ENCODE results near the gene SREK1IP1. TPM values are rescaled to one million over a fixed set of nuclear protein-coding genes. Genes with fewer than 3 reads are reported as not detected.

Gene SREK1IP1
- total and polyA plus RNA-seq, 2 of the 13 experiments (the other 11 are each of a cell fraction or from before 2014, with no cell fraction given): 3.1 to 16.5 TPM

DNA sequence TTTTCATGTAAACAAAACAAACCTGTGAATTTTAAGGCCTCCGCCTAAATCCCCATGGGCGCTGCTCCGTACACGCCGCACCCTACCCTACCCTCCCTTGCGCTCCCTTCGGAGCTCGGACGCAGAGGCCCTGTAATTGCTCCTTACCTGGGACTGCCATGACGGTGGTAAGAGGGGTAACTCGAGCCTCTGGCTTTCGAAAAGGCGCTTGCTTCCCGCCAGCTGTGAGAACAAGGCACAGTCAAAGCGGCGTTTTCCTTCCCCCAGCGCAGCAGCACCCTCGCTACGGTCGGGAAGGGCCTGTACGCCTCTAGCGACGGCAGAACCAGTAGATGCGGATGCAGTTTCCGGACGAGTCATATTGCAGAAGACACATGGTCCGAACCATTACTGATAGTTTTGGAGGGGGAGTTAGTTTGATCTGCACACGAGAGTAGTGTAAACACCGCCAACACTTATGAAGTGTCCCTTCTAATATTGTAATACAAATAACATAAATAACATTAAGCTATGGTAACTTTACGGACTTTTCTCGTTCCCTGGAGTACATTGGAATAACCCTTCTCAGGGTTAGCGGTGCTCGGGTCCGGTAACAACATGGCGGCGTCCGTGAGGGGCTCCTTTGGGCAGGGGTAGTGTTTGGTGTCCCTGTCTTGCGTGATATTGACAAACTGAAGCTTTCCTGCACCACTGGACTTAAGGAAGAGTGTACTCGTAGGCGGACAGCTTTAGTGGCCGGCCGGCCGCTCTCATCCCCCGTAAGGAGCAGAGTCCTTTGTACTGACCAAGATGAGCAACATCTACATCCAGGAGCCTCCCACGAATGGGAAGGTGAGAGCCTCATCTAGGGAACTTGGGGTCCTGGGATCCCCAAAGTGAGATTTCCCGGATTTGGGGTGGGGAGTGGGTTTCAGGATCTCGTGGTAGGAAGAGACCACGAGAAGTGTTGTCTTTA lies at the start of gene SREK1IP1, which contains the start of gene CWC27 (continued):
- TF ChIP-seq RARG (CRISPR knock-in tag; IDR thresholded peaks at IDR 0.05; ENCODE audit: low read depth): 0 out of 2 replicates have a peak, but pooled peaks have one; percentile 55
- peak; percentile 93 for TF ChIP-seq DMAP1 (CRISPR knock-in tag; IDR thresholded peaks at IDR 0.05)
- TF ChIP-seq ZNF713 (CRISPR knock-in tag; IDR thresholded peaks at IDR 0.05): no peak
- TF ChIP-seq ZNF343 (CRISPR knock-in tag; IDR thresholded peaks at IDR 0.05): peak; percentile 58; the same call in 1 of the 2 replicates
- no peak for TF ChIP-seq ZMYM3 (CRISPR knock-in tag; IDR thresholded peaks at IDR 0.05)
- no peak for TF ChIP-seq ZNF75D (CRISPR knock-in tag; IDR thresholded peaks at IDR 0.05; ENCODE audit: borderline replicate concordance)
- no peak for TF ChIP-seq ZNF607 (CRISPR knock-in tag; IDR thresholded peaks at IDR 0.05; ENCODE audit: borderline replicate concordance)
- TF ChIP-seq ZSCAN9 (CRISPR knock-in tag; IDR thresholded peaks at IDR 0.05; ENCODE audit: borderline replicate concordance): peak; percentile 52; the same call in 1 of the 2 replicates
- TF ChIP-seq POLR2G (IDR thresholded peaks at IDR 0.05; ENCODE audit: low read depth, low read length): peak; percentile 83
- TF ChIP-seq YEATS2 (CRISPR knock-in tag; IDR thresholded peaks at IDR 0.05; ENCODE audit: borderline replicate concordance): peak; percentile 80
- TF ChIP-seq KDM2A (CRISPR knock-in tag; IDR thresholded peaks at IDR 0.05; ENCODE audit: borderline replicate concordance, low read depth): peak; percentile 98
- no peak for TF ChIP-seq ZNF121 (CRISPR knock-in tag; IDR thresholded peaks at IDR 0.05)
- peak; percentile 99 for TF ChIP-seq KDM5A (IDR thresholded peaks at IDR 0.05; ENCODE audit: borderline replicate concordance, low read length)
- no peak for TF ChIP-seq RBM22 (optimal IDR thresholded peaks at IDR 0.05; ENCODE audit: low read length)
- peak; percentile 93 for TF ChIP-seq SRY (CRISPR knock-in tag; IDR thresholded peaks at IDR 0.05)
- TF ChIP-seq, protein P1, sequence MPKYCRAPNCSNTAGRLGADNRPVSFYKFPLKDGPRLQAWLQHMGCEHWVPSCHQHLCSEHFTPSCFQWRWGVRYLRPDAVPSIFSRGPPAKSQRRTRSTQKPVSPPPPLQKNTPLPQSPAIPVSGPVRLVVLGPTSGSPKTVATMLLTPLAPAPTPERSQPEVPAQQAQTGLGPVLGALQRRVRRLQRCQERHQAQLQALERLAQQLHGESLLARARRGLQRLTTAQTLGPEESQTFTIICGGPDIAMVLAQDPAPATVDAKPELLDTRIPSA (CRISPR knock-in tag; IDR thresholded peaks at IDR 0.05; ENCODE audit: borderline replicate concordance): no peak
- TF ChIP-seq ELF1 (CRISPR knock-in tag; IDR thresholded peaks at IDR 0.05): peak; percentile 58; the same call in 1 of the 2 replicates
- 0 out of 2 replicates have a peak, but pooled peaks have one; percentile 14 for TF ChIP-seq ZNF569 (CRISPR knock-in tag; IDR thresholded peaks at IDR 0.05; ENCODE audit: borderline replicate concordance)
- TF ChIP-seq ZNF772 (CRISPR knock-in tag; IDR thresholded peaks at IDR 0.05): peak; percentile 76; the same call in 1 of the 2 replicates
- TF ChIP-seq NCOA5 (CRISPR knock-in tag; IDR thresholded peaks at IDR 0.05): no peak
- no peak for TF ChIP-seq ZNF253 (CRISPR knock-in tag; IDR thresholded peaks at IDR 0.05; ENCODE audit: borderline replicate concordance)
- TF ChIP-seq, protein P2, sequence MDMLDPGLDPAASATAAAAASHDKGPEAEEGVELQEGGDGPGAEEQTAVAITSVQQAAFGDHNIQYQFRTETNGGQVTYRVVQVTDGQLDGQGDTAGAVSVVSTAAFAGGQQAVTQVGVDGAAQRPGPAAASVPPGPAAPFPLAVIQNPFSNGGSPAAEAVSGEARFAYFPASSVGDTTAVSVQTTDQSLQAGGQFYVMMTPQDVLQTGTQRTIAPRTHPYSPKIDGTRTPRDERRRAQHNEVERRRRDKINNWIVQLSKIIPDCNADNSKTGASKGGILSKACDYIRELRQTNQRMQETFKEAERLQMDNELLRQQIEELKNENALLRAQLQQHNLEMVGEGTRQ (IDR thresholded peaks at IDR 0.05; ENCODE audit: low read depth, low read length): no peak
- TF ChIP-seq, protein P2 (CRISPR knock-in tag; IDR thresholded peaks at IDR 0.05; ENCODE audit: borderline replicate concordance): no peak
- no peak for TF ChIP-seq NR1H2 (CRISPR knock-in tag; IDR thresholded peaks at IDR 0.05; ENCODE audit: borderline replicate concordance, low read depth)
- 0 out of 2 replicates have a peak, but pooled peaks have one; percentile 26 for TF ChIP-seq MIER2 (CRISPR knock-in tag; IDR thresholded peaks at IDR 0.05)
- TF ChIP-seq ZNF780A (CRISPR knock-in tag; IDR thresholded peaks at IDR 0.05): 0 out of 2 replicates have a peak, but pooled peaks have one; percentile 43
- peak; percentile 66; the same call in 1 of the 2 replicates for TF ChIP-seq FOXO1 (CRISPR knock-in tag; IDR thresholded peaks at IDR 0.05)
- peak; percentile 90 for TF ChIP-seq IRF2 (CRISPR knock-in tag; IDR thresholded peaks at IDR 0.05)
